22Rv1 (cell line): Measurements from ENCODE around the gene TRMT2B.

ENCODE experiments used
- ZFX ChIP-seq: fragments of 450-650 bp; IDR thresholded peaks from 2 replicates; pipeline ENCODE4 v1.6.1; 2017; ENCODE audit warnings: antibody characterized with exemption, borderline replicate concordance
- TF ChIP-seq, protein P1 (sequence below): fragments of 450-650 bp; IDR thresholded peaks from 2 replicates; pipeline ENCODE4 v1.5.1; 2017; ENCODE audit warnings: mild to moderate bottlenecking

DNA sequence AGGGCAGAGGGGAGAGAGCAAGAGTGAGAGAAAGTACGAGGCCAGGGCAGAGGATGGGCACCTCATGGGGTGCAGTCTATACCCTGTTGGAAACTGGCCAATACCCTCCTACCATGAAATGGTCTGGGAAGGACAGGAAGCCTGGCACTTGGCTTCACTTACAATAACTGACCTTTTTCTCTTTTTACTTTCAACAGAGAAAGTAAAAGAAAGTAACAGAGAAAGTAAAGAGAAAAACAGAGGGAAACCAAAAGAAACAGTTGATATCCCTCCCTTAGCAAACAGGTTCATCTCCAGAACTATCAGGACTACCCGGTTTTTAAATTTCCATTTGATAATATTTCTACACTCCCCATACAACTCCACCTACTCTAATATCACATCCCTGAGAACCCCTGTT lies 61.8 kb downstream of the TRMT2B start:
- TF ChIP-seq, protein P1, sequence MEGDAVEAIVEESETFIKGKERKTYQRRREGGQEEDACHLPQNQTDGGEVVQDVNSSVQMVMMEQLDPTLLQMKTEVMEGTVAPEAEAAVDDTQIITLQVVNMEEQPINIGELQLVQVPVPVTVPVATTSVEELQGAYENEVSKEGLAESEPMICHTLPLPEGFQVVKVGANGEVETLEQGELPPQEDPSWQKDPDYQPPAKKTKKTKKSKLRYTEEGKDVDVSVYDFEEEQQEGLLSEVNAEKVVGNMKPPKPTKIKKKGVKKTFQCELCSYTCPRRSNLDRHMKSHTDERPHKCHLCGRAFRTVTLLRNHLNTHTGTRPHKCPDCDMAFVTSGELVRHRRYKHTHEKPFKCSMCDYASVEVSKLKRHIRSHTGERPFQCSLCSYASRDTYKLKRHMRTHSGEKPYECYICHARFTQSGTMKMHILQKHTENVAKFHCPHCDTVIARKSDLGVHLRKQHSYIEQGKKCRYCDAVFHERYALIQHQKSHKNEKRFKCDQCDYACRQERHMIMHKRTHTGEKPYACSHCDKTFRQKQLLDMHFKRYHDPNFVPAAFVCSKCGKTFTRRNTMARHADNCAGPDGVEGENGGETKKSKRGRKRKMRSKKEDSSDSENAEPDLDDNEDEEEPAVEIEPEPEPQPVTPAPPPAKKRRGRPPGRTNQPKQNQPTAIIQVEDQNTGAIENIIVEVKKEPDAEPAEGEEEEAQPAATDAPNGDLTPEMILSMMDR = no peak
- no peak for TF ChIP-seq ZFX
